ENCODE data around the gene ZSCAN12.

GRCh38 chr6:28335040-28335563, 64.4 kb downstream of the ZSCAN12 start:
- TF ChIP-seq HOXD1 (CRISPR knock-in tag; IDR thresholded peaks at IDR 0.05) (no peak), POLR2A (IDR thresholded peaks at IDR 0.05; ENCODE audit: insufficient read depth in 1 of 2, low read depth in 2 of 2, low read length in 2 of 2) (0 out of 4 replicates have a peak, but pooled peaks of 1 of the 2 experiments have one; percentile 31), POLR2AphosphoS2 (IDR thresholded peaks at IDR 0.05; ENCODE audit: low read depth, low read length) (no peak), ZNF138 (CRISPR knock-in tag; IDR thresholded peaks at IDR 0.05; ENCODE audit: low read depth) (no peak), BCLAF1 (IDR thresholded peaks at IDR 0.05) (no peak), ZNF530 (CRISPR knock-in tag; IDR thresholded peaks at IDR 0.05; ENCODE audit: low read depth) (no peak), ESRRA (CRISPR knock-in tag; IDR thresholded peaks at IDR 0.05; ENCODE audit: low read depth) (no peak), RBM22 (optimal IDR thresholded peaks at IDR 0.05; ENCODE audit: low read length) (no peak), PLRG1 (conservative IDR thresholded peaks at IDR 0.05) (no peak), ZBTB49 (CRISPR knock-in tag; IDR thresholded peaks at IDR 0.05; ENCODE audit: borderline replicate concordance) (no peak), CEBPB (IDR thresholded peaks at IDR 0.05; ENCODE audit: borderline replicate concordance, low read depth, low read length) (no peak), RXRA (CRISPR knock-in tag; IDR thresholded peaks at IDR 0.05) (no peak), RNF2 (conservative IDR thresholded peaks at IDR 0.05; ENCODE audit: low read depth) (no peak), CTCF (CRISPR knock-in tag; IDR thresholded peaks at IDR 0.05) (no peak)

Data from HepG2 (cell line).